Heart right ventricle (tissue), 16 donors: ENCODE measurements around the gene CDK19. TPM values are rescaled to one million over a fixed set of nuclear protein-coding genes. Genes with fewer than 3 reads are reported as not detected.

Source experiments
- ATAC-seq, 8 donors: fragments of 200-7000 bp; cut with Tn5 transposase; one replicate each; pipeline ENCODE4 v1.9.1; 2020; ENCODE audit warnings: mild to moderate bottlenecking in 8 of 8, moderate library complexity in 8 of 8, moderate number of reproducible peaks in 1 of 8
- DNase-seq, 2 donors: peaks; one replicate each; pipeline ENCODE4 v3.0.0-alpha.2; 2020
- H3K27ac ChIP-seq, 10 donors: fragments of 200-600 bp; sonication (generic) in 2 of 10; one replicate each; pipeline versions ENCODE4 v1.5.0 to v1.8.0; 2020 to 2022; ENCODE audit warnings: mild to moderate bottlenecking in 3 of 10
- H3K27me3 ChIP-seq, 7 donors: fragments of 200-600 bp; one replicate each; pipeline ENCODE4 v1.8.0; 2021 to 2022; ENCODE audit warnings: mild to moderate bottlenecking in 2 of 7
- H3K36me3 ChIP-seq, 9 donors: fragments of 200-600 bp; sonication (generic) in 1 of 9; one replicate each; pipeline versions ENCODE4 v1.5.0 to v1.8.0; 2020 to 2022; ENCODE audit warnings: mild to moderate bottlenecking in 2 of 9
- H3K4me1 ChIP-seq, 9 donors: fragments of 200-600 bp; sonication (generic) in 1 of 9; one replicate each; pipeline versions ENCODE4 v1.5.0 to v1.8.0; 2020 to 2022; ENCODE audit warnings: mild to moderate bottlenecking in 4 of 9
- H3K4me3 ChIP-seq, 10 donors: fragments of 200-600 bp; sonication (generic) in 2 of 10; one replicate each; pipeline versions ENCODE4 v1.5.0 to v1.8.0; 2020 to 2022; ENCODE audit warnings: mild to moderate bottlenecking in 7 of 10, moderate library complexity in 2 of 10
- H3K9me3 ChIP-seq, 11 donors: fragments of 200-600 bp in 10 of 11; sonication (generic) in 2 of 11; one replicate each; pipeline versions ENCODE4 v1.5.0 to v1.8.0; 2013 to 2022; ENCODE audit warnings: mild to moderate bottlenecking in 2 of 11, control low read depth in 1 of 11, moderate library complexity in 1 of 11
- CTCF ChIP-seq, 9 donors: fragments of 200-600 bp; sonication (generic) in 2 of 9; IDR thresholded peaks; one replicate each; pipeline versions ENCODE4 v1.5.0 to v1.8.0; 2021 to 2022; ENCODE audit warnings: antibody characterized with exemption in 9 of 9, mild to moderate bottlenecking in 5 of 9, moderate library complexity in 1 of 9
- WGBS, 2 donors: extraction: QIAGEN DNeasy Blood & Tissue Kit; methylation state at CpG; one replicate each; pipeline ENCODE4 v1.1.7; 2013; ENCODE audit warnings: inconsistent platforms in 1 of 2; 5-methylcytosine and 5-hydroxymethylcytosine counted together
- intact Hi-C, 10 donors: fragments of 100-400 bp; cut with DNase I; formaldehyde crosslinking; loops; one replicate each; pipeline versions ENCODE4 v1.11.1 to v1.14.2; 2022
- polyA plus RNA-seq, 2 donors: library from polyadenylated mRNA; stranded (reverse); fragments of 200-250 nt; gene quantifications; one replicate each; pipeline ENCODE4 v1.2.3, GENCODE V29; 2013
- total RNA-seq, 10 donors: library from RNA; stranded (reverse); fragmentation: NEBNext Ultra II Directional in 3 of 10; extraction: Animal tissue kit (Norgen Biotek cat#: 25700) in 3 of 10; gene quantifications; one replicate each; pipeline versions ENCODE4 v1.2.1 to v1.2.4, GENCODE V29; 2021 to 2023
- donor health status: Arrhythmogenic right ventricular cardiomyopathy.
- donor health status: ischemic (EF 13 %, LVEDD 7.1; RV severe dilation, severe dysfunction).
- donor health status: healthy with polysubstance abuse.
- donor health status: DM: no; HTN: yes; CAD: no.
- donor health status: DM: no; HTN: no; CAD: no.
- donor health status: ischemic (EF 25% LVEDD 6.9; RV normal size, moderate dysfunction).
- donor health status: ischemic (EF 25% LVEDD 5.7; RV mildly dilated, moderate dysfunction).
- donor health status: healthy.
- donor health status: DM: yes; HTN: yes; CAD: no.
- donor health status: Ischemic cardiomyopathy.
- donor health status: ischemic (EF 35%, LVEDD 5.7; RV mildly dilated, moderate dysfunction).
- donor health status: nonischemic (EF 11% LVEDD 7.7; RV severe dilation, severe dysfunction).
- donor health status: DM: yes; HTN: yes; CAD: no.
- donor health status: PGD.
- donor health status: ischemic (EF 29% LVEDD 5.4; RV normal size, mild dysfunction).
- donor health status: nonischemic (EF 23%, LVEDD 6.1; RV moderate dilation, normal function).

The CDK19 gene
- total and polyA plus RNA-seq, 12 donors = 3.9 to 13.0 (median 8.4) TPM

GRCh38 chr6:110795271-110795670, 20.0 kb downstream of the CDK19 start:
- H3K4me1 ChIP-seq = peaks cover 0 to 4% (median 0%) of the 10 kb centered on the region in 9 donors
- no peak for DNase-seq
- no peak for TF ChIP-seq CTCF (IDR thresholded peaks at IDR 0.05)
- H3K9me3 ChIP-seq = peaks cover 0 to 3% (median 0%) of the 10 kb centered on the region in 11 donors
- 99 to 100% methylated on average over 1 of the region's 1 CpG for WGBS, 2 donors
- no peaks in the 10 kb centered on the region for H3K36me3 ChIP-seq
- H3K4me3 ChIP-seq = no peak overlapping the region
- no peaks in the 10 kb centered on the region for H3K27me3 ChIP-seq
- ATAC-seq = no peak
- H3K27ac ChIP-seq = no peak overlapping the region
- intact Hi-C loops = no loop called here

GRCh38 chr6:110786696-110787095, 28.6 kb downstream of the CDK19 start:
- peaks cover 0 to 14% (median 10%) of the 10 kb centered on the region in 9 donors for H3K4me1 ChIP-seq
- no peaks in the 10 kb centered on the region for H3K27me3 ChIP-seq
- peaks cover 0 to 20% (median 6%) of the 10 kb centered on the region in 11 donors for H3K9me3 ChIP-seq
- no peak for TF ChIP-seq CTCF (IDR thresholded peaks at IDR 0.05)
- 82 to 85% methylated on average over 1 of the region's 1 CpG for WGBS, 2 donors
- H3K27ac ChIP-seq = no peak overlapping the region
- no peak overlapping the region for H3K4me3 ChIP-seq
- intact Hi-C loops = no loop called here
- no peaks in the 10 kb centered on the region for H3K36me3 ChIP-seq
- DNase-seq (no peak), ATAC-seq (no peak)

- intact Hi-C loops = no loop called here
- no peak for DNase-seq
- no peak overlapping the region for H3K27ac ChIP-seq
- no peak for ATAC-seq
- H3K4me3 ChIP-seq = no peak overlapping the region
- H3K9me3 ChIP-seq = peaks cover 0 to 20% (median 6%) of the 10 kb centered on the region in 11 donors
- peaks cover 0 to 18% (median 13%) of the 10 kb centered on the region in 9 donors for H3K4me1 ChIP-seq
- TF ChIP-seq CTCF (IDR thresholded peaks at IDR 0.05) = no peak
- H3K36me3 ChIP-seq = no peaks in the 10 kb centered on the region
- no peaks in the 10 kb centered on the region for H3K27me3 ChIP-seq
- WGBS, 2 donors = 92 to 98% methylated on average over 3 of the region's 3 CpGs
Observed at GRCh38 chr6:110786271-110786670, 29.0 kb downstream of the CDK19 start.

GRCh38 chr6:110784610-110784979, 30.7 kb downstream of the CDK19 start:
- ATAC-seq = no peak
- intact Hi-C loops = no loop called here

More at GRCh38 chr6:110784610-110784979, 30.7 kb downstream of the CDK19 start:
- 71 to 84% methylated on average over 1 of the region's 1 CpG for WGBS, 2 donors
- DNase-seq = no peak
- Histone ChIP-seq H3K27me3 (no peaks in the 10 kb centered on the region), H3K4me3 (no peak overlapping the region), H3K27ac (no peak overlapping the region), H3K36me3 (no peaks in the 10 kb centered on the region), H3K4me1 (peaks cover 0 to 19% (median 13%) of the 10 kb centered on the region in 9 donors), H3K9me3 (peaks cover 0 to 20% (median 6%) of the 10 kb centered on the region in 11 donors)
- TF ChIP-seq CTCF (IDR thresholded peaks at IDR 0.05) = no peak
